ENCODE results near the gene MTERF4. TPM values are rescaled to one million over a fixed set of nuclear protein-coding genes. Genes with fewer than 3 reads are reported as not detected.

Gene MTERF4
- total and polyA plus RNA-seq, 2 of the 8 experiments (the other 6 are each of a cell fraction or from before 2014, with no cell fraction given) = 25.9 to 28.5 TPM

DNA sequence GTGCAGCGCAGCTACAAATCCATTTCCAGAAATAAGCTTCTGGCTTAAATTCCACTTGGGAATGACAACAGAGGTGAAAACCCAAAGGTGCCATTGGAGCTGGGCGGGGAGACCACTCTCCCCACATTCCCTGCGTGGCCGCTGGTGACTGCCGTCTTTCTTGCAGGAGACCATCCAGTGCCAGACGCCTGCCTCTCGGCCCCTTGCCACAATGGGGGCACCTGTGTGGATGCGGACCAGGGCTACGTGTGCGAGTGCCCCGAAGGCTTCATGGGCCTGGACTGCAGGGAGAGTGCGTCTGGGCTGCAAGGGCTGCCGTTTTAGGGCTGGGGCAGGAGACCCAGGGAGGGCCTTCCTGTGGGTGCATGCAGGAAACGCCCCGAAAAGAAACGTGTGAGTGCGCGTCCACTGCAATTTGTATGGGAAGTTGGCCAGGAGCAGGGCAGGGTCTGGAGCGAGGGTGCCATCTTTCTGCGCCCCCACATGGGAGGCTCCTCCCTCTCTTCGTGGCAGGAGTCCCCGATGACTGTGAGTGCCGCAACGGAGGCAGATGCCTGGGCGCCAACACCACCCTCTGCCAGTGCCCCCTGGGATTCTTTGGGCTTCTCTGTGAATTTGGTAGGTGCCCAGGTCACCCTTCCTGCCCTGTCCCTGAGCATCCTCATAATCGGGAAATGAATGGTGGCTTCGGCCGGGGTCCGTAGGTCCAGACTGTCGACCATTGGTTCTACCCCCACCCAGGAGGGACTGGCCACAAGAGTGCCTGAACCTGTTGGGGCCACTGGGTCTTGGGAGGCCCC is 53.7 kb downstream of the MTERF4 start (continued):
- TF ChIP-seq CHD1 (IDR thresholded peaks at IDR 0.05; ENCODE audit: low read depth, low read length) = no peak
- TF ChIP-seq RNF2 (IDR thresholded peaks at IDR 0.05; ENCODE audit: borderline replicate concordance, low read depth, low read length, missing control alignments, poor library complexity, severe bottlenecking) = no peak
- TF ChIP-seq PHF8 (conservative IDR thresholded peaks at IDR 0.05; ENCODE audit: low read depth, low read length) = no peak
- TF ChIP-seq, protein P1, sequence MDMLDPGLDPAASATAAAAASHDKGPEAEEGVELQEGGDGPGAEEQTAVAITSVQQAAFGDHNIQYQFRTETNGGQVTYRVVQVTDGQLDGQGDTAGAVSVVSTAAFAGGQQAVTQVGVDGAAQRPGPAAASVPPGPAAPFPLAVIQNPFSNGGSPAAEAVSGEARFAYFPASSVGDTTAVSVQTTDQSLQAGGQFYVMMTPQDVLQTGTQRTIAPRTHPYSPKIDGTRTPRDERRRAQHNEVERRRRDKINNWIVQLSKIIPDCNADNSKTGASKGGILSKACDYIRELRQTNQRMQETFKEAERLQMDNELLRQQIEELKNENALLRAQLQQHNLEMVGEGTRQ (IDR thresholded peaks at IDR 0.05; ENCODE audit: low read length) = no peak

All from H1 (cell line).